ENCODE data around the gene CCDC13.
"Not testable (repeated sequence)": the region's sequence is repeated elsewhere in the genome, so short reads cannot be mapped to it uniquely, and the experiment has no call there.

Gene CCDC13, protein sequence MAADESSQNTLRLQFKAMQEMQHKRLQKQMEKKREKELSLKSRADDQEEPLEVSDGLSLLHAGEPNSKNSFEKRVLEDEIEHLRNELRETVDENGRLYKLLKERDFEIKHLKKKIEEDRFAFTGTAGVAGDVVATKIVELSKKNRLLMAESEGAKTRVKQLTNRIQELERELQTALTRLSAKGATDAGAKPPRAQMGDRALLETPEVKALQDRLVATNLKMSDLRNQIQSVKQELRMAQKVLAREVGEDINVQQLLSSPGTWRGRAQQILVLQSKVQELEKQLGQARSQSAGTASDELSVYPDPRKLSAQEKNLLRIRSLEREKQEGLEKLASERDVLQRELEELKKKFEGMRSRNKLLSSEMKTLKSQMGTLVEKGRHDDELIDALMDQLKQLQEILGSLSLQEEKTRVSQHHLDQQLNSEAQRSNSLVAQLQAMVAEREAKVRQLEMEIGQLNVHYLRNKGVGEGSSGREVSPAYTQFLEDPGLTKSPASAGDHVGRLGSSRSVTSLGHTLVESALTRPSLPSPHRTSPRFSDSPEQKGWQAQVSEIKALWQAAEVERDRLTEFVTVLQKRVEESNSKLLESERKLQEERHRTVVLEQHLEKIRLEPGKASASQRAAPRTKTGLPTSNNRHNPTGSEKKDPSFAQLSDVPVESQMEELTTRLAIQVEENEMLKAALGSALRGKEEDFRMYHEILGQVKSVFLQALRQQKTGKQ

DNA sequence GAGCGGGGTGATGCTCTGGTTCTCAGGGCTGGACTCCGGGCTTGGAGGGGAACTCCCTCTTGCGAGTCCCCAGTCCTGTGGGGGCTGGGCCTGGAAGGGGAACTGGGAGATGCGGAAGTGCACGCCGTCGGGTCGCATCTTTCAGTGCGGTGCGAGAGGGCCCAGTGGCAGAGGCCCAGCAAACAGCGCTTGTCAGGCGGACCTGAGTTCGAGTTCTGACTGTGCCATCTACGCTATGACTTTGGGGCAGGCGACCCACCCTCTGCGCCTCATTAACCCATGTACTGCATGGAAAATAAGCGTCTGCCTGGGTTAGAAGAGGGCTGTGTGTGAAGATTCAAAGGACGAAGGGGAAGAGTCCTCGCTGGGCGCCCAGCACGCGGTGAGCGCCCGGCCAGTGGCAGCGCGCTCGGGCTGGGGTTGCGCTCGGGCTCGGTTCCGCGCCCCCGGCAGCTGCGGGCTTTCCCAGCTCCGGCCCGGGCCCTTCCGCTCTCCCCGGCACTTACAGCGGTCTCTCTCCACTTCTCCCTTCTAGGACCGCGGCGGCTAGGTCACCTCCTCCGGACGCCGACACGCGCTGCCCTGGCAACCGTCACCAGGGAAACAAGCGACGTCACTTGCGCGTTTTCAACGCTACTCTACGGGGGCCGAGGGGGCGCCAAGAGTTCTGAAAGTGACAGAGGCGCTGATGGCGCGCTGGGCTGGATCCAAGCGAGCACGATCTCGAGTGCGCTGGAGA, at the start of gene CCDC13:
Gene CCDC13 (minus strand): TSS at position 584 of the 739 bp plus-strand sequence. CDS start 14,908 bp downstream, outside the sequence.
- peak; percentile 97 for DNase-seq

- no peak for DNase-seq
Observed at GRCh38 chr3:42822828-42823227, 49.8 kb upstream of the CCDC13 start.

DNA sequence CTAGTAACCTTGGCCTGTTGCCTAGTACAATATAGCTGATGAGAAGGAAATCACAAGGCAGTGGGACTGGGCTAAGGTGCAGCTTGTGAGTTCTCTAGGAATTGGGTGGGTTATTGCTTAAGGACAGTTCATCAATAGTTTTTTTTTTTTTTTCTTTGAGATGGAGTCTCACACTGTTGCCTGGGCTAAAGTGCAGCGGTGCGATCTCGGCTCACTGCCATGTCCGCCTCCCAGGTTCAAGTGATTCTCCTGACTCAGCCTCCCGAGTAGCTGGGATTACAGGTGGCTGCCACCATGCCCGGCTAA, 47.6 kb upstream of the CCDC13 start:
- no peak for DNase-seq

DNA sequence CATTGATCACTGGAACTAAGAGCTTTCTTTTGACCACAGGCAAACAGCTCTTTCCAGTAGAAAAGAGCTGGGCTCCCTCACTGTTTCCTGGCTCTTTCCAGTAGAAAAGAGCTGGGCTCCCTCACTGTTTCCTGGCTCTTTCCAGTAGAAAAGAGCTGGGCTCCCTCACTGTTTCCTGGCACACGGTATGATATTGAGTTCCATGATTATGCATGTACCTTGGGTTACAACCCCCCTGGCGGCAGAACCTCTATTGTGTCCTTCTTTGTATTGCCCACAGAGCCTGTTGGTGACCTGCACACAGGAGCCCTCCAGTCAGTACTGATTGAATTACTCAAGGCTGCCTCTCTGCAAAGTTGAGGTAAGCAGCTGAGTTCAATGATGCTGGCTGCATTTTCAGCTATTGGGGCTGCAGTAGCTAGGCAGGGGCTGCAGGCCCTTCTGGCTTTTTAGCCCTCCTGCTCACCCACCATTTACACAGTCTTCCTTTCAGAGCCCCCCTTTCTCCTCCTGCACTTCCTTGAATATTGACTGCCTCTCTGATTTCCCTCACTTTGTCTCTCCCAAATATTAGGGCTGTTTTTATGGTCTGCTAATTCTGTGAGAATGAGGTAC, 46.4 kb upstream of the CCDC13 start:
- no peak for DNase-seq

DNA sequence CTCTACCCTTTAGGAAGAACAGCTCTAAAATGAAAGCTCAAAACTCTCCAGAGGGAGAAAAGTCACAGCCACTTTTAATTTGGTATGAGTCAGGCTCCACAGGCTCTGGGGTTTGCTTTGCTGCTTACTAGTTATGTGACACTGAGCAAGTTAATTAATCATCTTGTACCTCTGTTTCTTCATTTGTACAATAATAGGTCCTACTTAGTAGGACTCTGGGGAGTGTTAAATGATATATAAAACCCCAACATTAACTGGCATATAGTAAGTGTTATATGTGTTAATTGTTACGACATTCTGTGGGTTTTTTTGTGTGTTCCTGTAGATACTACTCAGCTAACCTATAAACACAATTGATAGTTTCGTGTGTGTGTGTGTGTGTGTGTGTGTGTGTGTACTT, 42.8 kb upstream of the CCDC13 start:
- DNase-seq = no peak

GRCh38 chr3:42814914-42815507, 42.0 kb upstream of the CCDC13 start:
- DNase-seq = no peak

DNA sequence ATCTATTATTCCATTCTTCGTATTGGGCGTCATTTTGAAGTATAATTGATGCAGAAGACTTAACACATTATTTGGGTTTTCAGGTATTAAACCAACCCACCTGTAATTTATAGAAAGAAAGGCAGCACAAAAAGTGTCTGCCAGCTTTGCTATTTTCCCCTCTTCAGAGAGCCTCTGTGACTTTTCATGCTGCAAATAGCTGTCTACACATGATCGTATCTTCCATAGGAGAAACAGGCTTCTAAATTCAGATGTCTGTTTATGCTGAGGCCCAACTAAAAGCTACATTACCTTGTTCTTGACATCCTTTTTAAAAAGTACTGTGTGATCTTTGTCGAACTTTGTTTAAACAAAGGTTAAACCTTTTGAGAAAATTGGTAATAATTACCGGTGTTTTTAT, 41.2 kb upstream of the CCDC13 start:
- no peak for DNase-seq

DNA sequence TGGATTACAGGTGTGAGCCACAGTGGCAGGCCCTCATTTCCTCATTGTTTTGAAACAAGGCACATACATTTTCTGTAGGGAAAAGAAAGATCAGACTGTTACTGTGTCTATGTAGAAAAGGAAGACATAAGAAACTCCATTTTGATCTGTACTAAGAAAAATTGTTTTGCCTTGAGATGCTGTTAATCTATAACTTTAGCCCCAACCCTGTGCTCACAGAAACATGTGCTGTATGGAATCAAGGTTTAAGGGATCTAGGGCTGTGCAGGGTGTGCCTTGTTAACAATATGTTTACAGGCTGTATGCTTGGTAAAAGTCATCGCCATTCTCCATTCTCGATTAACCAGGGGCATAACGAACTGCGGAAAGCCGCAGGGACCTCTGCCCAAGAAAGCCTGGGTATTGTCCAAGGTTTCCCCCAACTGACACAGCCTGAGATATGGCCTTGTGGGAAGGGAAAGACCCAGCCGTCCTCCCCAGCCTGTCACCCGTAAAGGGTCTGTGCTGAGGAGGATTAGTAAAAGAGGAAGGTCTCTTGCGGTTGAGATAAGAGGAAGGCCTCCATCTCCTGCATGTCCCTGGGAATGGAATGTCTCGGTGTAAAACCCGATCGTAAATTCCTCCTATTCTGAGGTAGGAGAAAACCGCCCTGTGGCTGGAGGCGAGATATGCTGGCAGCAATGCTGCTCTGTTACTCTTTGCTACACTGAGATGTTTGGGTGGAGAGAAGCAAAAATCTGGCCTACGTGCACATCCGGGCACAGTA, 38.2 kb upstream of the CCDC13 start:
- DNase-seq = peak; percentile 10

DNA sequence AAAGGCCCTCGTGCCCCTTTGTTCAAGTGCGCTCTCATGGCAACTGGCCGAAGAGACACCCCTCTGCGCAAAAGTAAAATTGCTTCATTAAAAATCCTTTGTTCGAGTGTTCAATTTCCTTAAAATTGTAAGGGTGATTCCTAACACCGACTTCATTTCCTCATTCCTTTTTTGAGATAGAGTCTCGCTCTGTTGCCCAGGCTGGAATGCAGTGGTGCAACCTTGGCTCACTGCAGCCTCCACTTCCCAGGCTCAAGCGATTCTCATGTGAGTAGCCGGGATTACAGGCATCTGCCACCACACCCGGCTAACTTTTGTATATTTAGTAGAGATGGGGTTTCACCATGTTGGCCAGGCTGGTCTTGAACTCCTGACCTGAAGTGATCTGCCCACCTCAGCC, 37.7 kb upstream of the CCDC13 start:
- not testable (repeated sequence) for DNase-seq

GRCh38 chr3:42809202-42809601, 36.1 kb upstream of the CCDC13 start, which contains the start of gene ACKR2:
ACKR2 (plus strand) TSS chr3:42809445; CDS start chr3:42864503, 55,058 bp downstream.
- no peak for DNase-seq

GRCh38 chr3:42807929-42808328, 34.9 kb upstream of the CCDC13 start:
- DNase-seq = no peak

- no peak for DNase-seq
Observed at GRCh38 chr3:42805141-42805821, 32.2 kb upstream of the CCDC13 start.

GRCh38 chr3:42804831-42805132, 31.7 kb upstream of the CCDC13 start:
- no peak for DNase-seq

DNA sequence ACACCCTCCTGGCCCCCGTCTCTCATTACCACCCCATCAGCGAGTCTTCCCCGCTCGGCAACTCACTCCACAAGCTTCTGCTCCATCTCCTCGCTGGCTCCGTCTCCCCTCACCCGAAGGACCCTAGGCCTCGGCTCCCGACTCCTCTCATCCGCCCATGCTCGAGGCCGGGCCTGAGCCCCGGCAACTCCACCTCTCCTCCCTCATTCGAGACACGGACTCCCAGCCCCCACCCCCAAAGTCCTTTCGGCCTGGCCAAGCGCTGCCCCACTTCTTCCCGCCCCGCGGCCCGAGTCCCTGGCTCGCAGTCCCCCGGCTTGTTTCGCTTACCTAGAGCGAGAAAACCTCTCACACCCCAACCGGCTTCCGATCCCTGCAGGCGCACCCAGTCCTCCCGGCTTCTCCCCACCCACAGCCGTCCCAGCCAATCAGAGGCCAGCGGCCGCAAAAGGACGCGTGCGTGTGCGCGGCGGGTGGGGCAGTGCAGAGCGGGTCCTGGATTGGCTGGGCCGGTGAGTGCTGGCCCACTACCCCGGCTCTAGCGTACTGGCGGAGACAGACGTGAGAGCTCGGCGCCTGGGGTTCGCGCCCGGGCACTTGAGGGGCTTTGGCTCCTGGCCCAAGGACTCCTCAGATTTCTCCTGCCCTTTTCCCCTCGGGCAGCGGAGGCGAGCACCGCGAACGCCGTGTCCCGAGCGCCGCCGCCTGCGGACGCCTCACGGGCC, 31.2 kb upstream of the CCDC13 start, which contains the start of gene HIGD1A:
Gene HIGD1A (minus strand): TSS at position 385 of the 725 bp plus-strand sequence. CDS start 10,237 bp downstream, outside the sequence.
- peak; percentile 97 for DNase-seq

DNA sequence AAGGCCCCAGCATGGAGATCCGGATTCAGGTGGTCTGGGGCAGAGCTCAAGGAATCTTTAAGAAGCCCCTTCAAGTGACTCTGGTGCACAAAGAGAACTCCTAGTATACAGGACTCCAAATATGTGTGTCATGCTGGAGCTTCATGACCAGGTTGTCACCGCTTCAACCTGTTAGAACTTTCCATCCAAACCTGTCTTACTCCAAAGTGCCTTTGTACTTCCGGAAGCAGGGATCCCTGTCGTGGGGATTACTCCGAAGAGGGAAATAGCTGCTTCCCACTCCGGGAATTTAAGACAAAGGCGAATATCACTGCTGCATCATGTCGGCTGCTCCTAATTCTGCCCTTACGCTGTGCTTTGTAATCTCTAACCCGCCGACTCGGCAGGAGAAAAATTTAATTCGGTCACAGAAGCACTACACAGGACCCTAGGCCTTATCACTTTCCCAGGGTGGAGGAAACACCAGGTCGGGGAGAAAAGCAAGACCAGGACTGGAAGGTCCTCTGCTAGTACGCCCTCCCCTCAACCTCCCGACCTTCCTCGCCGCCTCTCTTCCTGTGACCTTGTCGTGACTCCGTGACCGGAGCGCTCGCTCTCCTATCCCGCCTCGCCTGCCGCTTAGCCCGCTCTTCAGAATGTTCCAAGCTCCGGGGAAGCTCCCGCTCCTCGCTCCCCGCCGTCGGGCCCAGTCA, 30.5 kb upstream of the CCDC13 start:
- DNase-seq = peak; percentile 15

GRCh38 chr3:42802876-42803413, 29.9 kb upstream of the CCDC13 start:
- DNase-seq = no peak

DNA sequence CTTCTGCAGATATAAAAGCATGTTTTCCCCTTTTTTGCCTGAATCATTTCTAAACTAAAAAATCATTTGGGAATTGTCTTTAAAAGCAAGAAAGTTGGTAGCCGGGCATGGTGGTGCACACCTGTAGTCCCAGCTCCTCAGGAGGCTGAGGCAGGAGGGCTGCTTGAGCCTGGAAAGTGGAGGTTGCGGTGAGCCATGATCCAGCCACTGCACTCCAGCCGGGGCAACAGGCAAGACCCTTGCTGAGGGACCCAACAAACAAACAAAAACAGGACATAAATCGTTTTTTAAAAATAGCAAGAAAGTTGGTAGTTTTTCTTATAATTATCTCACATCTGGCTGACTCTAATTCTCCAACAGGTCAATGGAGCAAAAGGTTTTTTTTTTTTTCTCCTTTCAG, 28.7 kb upstream of the CCDC13 start:
- no peak for DNase-seq

- no peak for DNase-seq
Observed at GRCh38 chr3:42801048-42801620, 28.1 kb upstream of the CCDC13 start.

DNA sequence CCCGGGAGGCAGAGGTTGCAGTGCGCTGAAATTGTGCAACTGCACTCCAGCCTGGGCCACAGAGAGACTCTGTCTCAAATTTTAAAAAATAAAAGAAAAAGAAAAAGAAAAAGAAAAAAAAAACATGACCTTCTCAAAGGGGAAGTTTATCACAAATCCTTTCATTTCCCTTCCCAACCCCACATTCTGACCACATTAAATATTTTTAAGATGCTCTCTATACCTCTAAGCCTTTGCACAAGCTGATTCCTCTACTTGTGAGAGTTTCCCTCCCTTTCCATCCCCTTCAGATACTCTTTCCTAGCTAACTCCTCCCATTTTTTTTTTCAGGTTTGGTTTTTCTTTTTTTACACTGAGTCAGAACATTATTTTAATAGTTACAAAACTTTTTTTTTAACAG, 27.2 kb upstream of the CCDC13 start:
- DNase-seq = peak; percentile 16
